Left lung (tissue), 10 donors: ENCODE measurements around the gene MICAL2. TPM values are rescaled to one million over a fixed set of nuclear protein-coding genes. Genes with fewer than 3 reads are reported as not detected.
A peak's percentile ranks its signal among the peaks of the same experiment; 100 is the strongest.

Experiments
- ATAC-seq: fragments of 200-7000 bp; cut with Tn5 transposase; one replicate; pipeline ENCODE4 v1.9.1; 2020; ENCODE audit warnings: moderate library complexity
- DNase-seq, 4 donors: peaks; one replicate each; pipeline ENCODE4 v3.0.0-alpha.2; 2013 to 2020
- H3K27ac ChIP-seq, 2 donors: fragments of 200-600 bp; sonication (generic) in 1 of 2; one replicate each; pipeline versions ENCODE4 v1.5.0 to v1.8.0; 2020 to 2021
- H3K27me3 ChIP-seq, 2 donors: fragments of 200-600 bp; sonication (generic) in 1 of 2; one replicate each; pipeline versions ENCODE4 v1.5.0 to v1.8.0; 2020 to 2021
- H3K36me3 ChIP-seq, 2 donors: fragments of 200-600 bp; sonication (generic) in 1 of 2; one replicate each; pipeline versions ENCODE4 v1.5.0 to v1.8.0; 2020 to 2021
- H3K4me1 ChIP-seq, 2 donors: fragments of 200-600 bp; one replicate each; pipeline ENCODE4 v1.8.0; 2021
- H3K4me3 ChIP-seq, 2 donors: fragments of 200-600 bp; sonication (generic) in 1 of 2; one replicate each; pipeline versions ENCODE4 v1.5.0 to v1.8.0; 2020 to 2021; ENCODE audit warnings: mild to moderate bottlenecking in 1 of 2
- H3K9me3 ChIP-seq, 2 donors: fragments of 200-600 bp; sonication (generic) in 1 of 2; one replicate each; pipeline versions ENCODE4 v1.5.0 to v1.8.0; 2020 to 2021
- intact Hi-C, 2 donors: fragments of 100-400 bp; cut with DNase I; formaldehyde crosslinking; loops; one replicate each; pipeline versions ENCODE4 v1.11.2 to v1.14.2; 2022
- polyA plus RNA-seq, 6 donors: library from polyadenylated mRNA; unstranded; fragments of 120-200 nt; gene quantifications; one replicate each; pipeline ENCODE4 v1.2.1, GENCODE V29; 2013; ENCODE audit not compliant: insufficient read length in 6 of 6
- total RNA-seq, 2 donors: library from RNA; stranded (reverse); fragmentation: NEBNext Ultra II Directional; extraction: Animal tissue kit (Norgen Biotek cat#: 25700); gene quantifications; one replicate each; pipeline ENCODE4 v1.2.1, GENCODE V29; 2021
- TF ChIP-seq, protein P1 (sequence below), 2 donors: fragments of 200-600 bp; sonication (generic) in 1 of 2; IDR thresholded peaks; one replicate each; pipeline versions ENCODE4 v1.5.0 to v1.8.0; 2021; ENCODE audit warnings: antibody characterized with exemption in 2 of 2
- donor health status: DM: no; HTN: yes; CAD: no.
- donor health status: DM: no; HTN: no; CAD: no.

The MICAL2 gene
- total and polyA plus RNA-seq, 8 donors: 49.8 to 293 (median 89.4) TPM

DNA sequence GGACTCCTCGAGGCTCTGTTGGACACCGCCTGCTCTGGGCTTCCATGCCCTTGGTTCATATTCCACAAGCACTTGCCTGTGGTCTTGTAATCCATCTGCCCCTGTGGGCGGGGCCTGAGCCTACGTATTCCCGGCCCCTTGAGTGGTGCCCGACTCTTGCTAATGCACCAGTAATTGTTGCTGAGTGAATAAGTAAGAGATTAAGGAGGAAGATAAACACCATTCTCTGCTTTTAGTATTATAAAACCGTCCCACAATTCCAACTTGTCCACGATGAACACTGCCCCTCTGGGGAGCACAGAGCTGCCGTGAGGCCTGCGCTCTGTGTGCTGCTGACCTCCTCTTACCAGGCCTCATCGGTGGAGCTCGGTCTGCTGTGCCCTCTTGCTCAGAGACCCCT lies 50.3 kb downstream of the MICAL2 start:
- ATAC-seq (peak; percentile 52), DNase-seq (peak in 1 of 4 donors; percentile 51)
- Histone ChIP-seq H3K27me3 (no peaks in the 10 kb centered on the region), H3K9me3 (no peaks in the 10 kb centered on the region), H3K27ac (peak overlapping the region; percentile 71 to 78), H3K4me3 (no peak overlapping the region), H3K36me3 (peaks cover 0 to 29% of the 10 kb centered on the region in 2 donors), H3K4me1 (peaks cover 54 to 70% of the 10 kb centered on the region in 2 donors)
- intact Hi-C loops: no loop called here
- TF ChIP-seq, protein P1, sequence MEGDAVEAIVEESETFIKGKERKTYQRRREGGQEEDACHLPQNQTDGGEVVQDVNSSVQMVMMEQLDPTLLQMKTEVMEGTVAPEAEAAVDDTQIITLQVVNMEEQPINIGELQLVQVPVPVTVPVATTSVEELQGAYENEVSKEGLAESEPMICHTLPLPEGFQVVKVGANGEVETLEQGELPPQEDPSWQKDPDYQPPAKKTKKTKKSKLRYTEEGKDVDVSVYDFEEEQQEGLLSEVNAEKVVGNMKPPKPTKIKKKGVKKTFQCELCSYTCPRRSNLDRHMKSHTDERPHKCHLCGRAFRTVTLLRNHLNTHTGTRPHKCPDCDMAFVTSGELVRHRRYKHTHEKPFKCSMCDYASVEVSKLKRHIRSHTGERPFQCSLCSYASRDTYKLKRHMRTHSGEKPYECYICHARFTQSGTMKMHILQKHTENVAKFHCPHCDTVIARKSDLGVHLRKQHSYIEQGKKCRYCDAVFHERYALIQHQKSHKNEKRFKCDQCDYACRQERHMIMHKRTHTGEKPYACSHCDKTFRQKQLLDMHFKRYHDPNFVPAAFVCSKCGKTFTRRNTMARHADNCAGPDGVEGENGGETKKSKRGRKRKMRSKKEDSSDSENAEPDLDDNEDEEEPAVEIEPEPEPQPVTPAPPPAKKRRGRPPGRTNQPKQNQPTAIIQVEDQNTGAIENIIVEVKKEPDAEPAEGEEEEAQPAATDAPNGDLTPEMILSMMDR (IDR thresholded peaks at IDR 0.05): no peak

DNA sequence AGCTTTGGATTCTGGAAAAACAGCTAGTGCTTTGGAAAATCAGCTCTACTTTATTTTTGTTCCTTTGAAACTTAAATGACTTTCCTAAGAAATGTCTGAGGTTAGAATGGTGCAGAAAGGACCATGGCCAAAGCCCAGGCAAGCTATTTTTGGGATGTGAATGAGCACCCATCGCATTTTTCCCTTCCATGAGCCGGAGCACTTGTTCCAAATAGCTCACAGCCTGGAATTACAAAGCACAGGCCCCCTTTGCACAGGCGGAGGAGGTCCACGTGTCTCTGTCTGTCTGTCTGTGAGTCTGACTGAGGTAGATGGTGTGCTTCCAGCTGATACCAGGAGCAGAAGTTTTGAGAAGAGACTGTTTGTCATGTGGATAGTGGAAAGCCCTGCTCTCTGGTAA lies 50.7 kb downstream of the MICAL2 start:
- DNase-seq: no peak
- H3K27ac ChIP-seq: peak overlapping the region; percentile 30 to 78
- peaks cover 51 to 69% of the 10 kb centered on the region in 2 donors for H3K4me1 ChIP-seq
- H3K9me3 ChIP-seq: no peaks in the 10 kb centered on the region
- intact Hi-C loops: no loop called here
- peaks cover 0 to 29% of the 10 kb centered on the region in 2 donors for H3K36me3 ChIP-seq
- H3K4me3 ChIP-seq: no peak overlapping the region
- H3K27me3 ChIP-seq: no peaks in the 10 kb centered on the region
- no peak for ATAC-seq
- TF ChIP-seq, protein P1 (IDR thresholded peaks at IDR 0.05): no peak

DNA sequence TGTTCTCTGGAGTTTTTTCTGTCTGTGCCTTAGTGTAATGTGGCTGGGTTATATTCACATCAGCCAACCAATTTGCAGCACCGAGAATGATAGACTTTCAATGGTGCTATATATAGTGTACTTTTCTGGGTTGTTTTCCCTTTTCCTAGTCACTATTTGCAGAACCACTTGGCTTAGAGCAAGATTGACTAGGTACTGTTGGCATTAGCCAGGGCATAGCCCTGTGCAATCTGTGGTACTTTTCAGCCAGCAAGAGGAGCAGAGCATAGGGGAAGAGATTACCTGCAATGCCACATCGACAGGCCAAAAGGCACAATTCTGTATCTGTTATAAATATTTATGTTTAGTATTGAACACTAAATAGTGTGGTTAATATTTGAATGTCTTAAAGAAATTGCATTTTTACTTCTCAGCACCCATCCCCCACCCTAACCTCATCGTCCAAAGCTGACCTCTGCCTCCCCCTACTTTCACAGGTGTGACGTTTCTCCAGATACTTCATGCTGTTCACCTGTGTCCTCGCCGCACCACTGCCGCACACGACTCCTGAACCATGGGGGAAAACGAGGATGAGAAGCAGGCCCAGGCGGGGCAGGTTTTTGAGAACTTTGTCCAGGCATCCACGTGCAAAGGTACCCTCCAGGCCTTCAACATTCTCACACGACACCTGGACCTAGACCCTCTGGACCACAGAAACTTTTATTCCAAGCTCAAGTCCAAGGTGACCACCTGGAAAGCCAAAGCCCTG lies 51.4 kb downstream of the MICAL2 start:
- no peak for DNase-seq
- Histone ChIP-seq H3K4me1 (peaks cover 45 to 68% of the 10 kb centered on the region in 2 donors), H3K36me3 (peaks cover 0 to 29% of the 10 kb centered on the region in 2 donors), H3K27me3 (no peaks in the 10 kb centered on the region), H3K9me3 (no peaks in the 10 kb centered on the region), H3K27ac (peak overlapping the region; percentile 30 to 78), H3K4me3 (no peak overlapping the region)
- intact Hi-C loops: no loop called here
- TF ChIP-seq, protein P1 (IDR thresholded peaks at IDR 0.05): no peak
- ATAC-seq: peak; percentile 52

DNA sequence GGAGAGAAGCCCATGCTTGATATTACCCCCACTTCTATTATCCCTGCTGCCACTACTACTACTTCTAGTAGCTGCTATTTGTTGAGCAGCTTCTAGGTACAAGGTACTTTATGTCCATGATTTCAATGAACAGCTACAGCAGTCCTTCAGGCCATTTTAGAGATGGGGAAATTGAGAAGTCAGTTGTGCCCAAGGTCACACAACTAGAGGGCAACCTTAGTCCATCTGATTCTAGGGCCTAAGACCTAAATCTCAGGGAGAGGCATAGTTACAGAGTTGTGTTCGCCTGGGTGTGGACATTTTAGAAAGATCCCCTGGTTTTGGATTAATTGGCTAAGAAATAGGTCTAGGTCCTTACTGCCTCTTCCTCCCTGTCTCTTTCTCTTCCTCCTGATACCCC lies 52.3 kb downstream of the MICAL2 start:
- no peak for DNase-seq
- TF ChIP-seq, protein P1 (IDR thresholded peaks at IDR 0.05): no peak
- H3K27me3 ChIP-seq: no peaks in the 10 kb centered on the region
- no peaks in the 10 kb centered on the region for H3K9me3 ChIP-seq
- no peak for ATAC-seq
- no peak overlapping the region for H3K27ac ChIP-seq
- H3K4me3 ChIP-seq: no peak overlapping the region
- H3K36me3 ChIP-seq: peaks cover 0 to 29% of the 10 kb centered on the region in 2 donors
- intact Hi-C loops: no loop called here
- H3K4me1 ChIP-seq: peaks cover 37 to 68% of the 10 kb centered on the region in 2 donors

DNA sequence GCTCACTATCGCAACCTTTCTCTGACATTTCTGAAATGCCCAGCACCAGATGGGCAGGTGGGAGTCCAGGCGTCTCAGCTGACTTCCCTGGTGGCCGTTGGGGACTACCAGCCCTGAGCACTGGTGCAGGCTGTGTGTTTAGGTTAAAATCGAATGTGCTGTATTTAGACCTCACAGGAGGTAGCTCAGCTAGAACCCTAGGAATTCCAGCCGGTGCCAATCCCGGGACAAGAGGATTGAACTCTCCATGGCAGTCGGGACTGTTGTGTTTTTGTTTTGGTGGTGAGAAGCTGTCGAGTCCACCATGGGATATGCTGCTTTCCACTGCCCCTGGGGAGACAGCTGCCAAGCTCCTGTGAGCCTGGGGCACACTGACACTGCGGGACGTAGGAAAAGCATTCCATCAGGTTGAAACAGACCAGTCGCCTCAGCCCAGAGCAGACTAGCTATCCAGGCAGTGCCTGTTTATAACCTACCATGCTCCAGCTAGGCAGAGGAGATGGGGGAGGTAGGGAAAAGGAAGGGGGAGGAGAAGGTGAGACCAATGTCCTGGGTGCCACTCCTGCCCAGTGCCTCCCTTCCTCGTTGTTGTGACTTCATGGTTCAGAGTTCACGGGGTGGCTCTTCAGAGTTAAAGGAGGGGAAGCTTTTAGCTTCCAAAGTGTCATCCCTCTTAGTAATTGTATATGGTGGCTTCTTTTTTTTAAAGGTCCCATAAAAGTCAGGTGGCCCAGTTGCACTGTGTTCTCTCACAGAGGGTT lies 53.0 kb downstream of the MICAL2 start:
- ATAC-seq (no peak), DNase-seq (no peak)
- H3K36me3 ChIP-seq: peaks cover 0 to 29% of the 10 kb centered on the region in 2 donors
- intact Hi-C loops: no loop called here
- peaks cover 36 to 61% of the 10 kb centered on the region in 2 donors for H3K4me1 ChIP-seq
- TF ChIP-seq, protein P1 (IDR thresholded peaks at IDR 0.05): no peak
- no peaks in the 10 kb centered on the region for H3K27me3 ChIP-seq
- H3K9me3 ChIP-seq: no peaks in the 10 kb centered on the region
- no peak overlapping the region for H3K4me3 ChIP-seq
- peak overlapping the region in 1 of 2 donors; percentile 54 for H3K27ac ChIP-seq
